Measurements from ENCODE around the gene KIT.

GRCh38 chr4:54664400-54664799 is 6.6 kb downstream of the KIT start:
- TF ChIP-seq FOXP2 (optimal IDR thresholded peaks at IDR 0.05; ENCODE audit: control extremely low read depth, extremely low read length, insufficient read depth) (no peak), POLR2AphosphoS5 (IDR thresholded peaks at IDR 0.05; ENCODE audit: borderline replicate concordance, low read depth, low read length) (no peak)
